K562 (cell line): ENCODE measurements around the gene TLL1. TPM values are rescaled to one million over a fixed set of nuclear protein-coding genes. Genes with fewer than 3 reads are reported as not detected.

ENCODE experiments used
- DACH1 ChIP-seq: fragments of 450-650 bp; IDR thresholded peaks from 2 replicates; pipeline ENCODE4 v1.6.1; 2018; ENCODE audit not compliant: partially characterized antibody
- HNRNPLL ChIP-seq: fragments of 200-400 bp; formaldehyde crosslinking; IDR thresholded peaks from 2 replicates; pipeline ENCODE4 v1.6.1; 2017; ENCODE audit warnings: low read length, low read depth, mild to moderate bottlenecking; ENCODE audit not compliant: poor library complexity, severe bottlenecking
- LARP7 ChIP-seq: fragments of 450-650 bp; IDR thresholded peaks from 2 replicates; pipeline ENCODE4 v1.6.1; 2016
- MAFF ChIP-seq: IDR thresholded peaks from 2 replicates; pipeline ENCODE4 v1.6.1; 2012; ENCODE audit warnings: low read length, improper control_type of control experiment
- SMAD1 ChIP-seq: fragments of 150-350 bp; IDR thresholded peaks from 2 replicates; pipeline ENCODE4 v1.6.1; 2014; ENCODE audit warnings: low read length, low read depth; ENCODE audit not compliant: partially characterized antibody
- SMARCA5 ChIP-seq: fragments of 450-650 bp; IDR thresholded peaks from 2 replicates; pipeline ENCODE4 v1.6.1; 2016
- SMARCB1 ChIP-seq: IDR thresholded peaks from 2 replicates; pipeline ENCODE4 v1.6.1; 2011; ENCODE audit warnings: improper control_type of control experiment, low read depth; ENCODE audit not compliant: insufficient read length
- SRSF3 ChIP-seq: fragments of 200-400 bp; formaldehyde crosslinking; IDR thresholded peaks from 2 replicates; pipeline ENCODE4 v1.6.1; 2016; ENCODE audit warnings: mild to moderate bottlenecking, low read length, moderate library complexity; ENCODE audit not compliant: insufficient read depth
- TAF7 ChIP-seq: fragments of 450-650 bp; IDR thresholded peaks from 2 replicates; pipeline ENCODE4 v1.6.1; 2016; ENCODE audit warnings: missing genetic modification characterization, missing compliant biosample characterization
- polyA plus RNA-seq, 8 experiments: library from polyadenylated mRNA; depleted of rRNA in 4 of 8; stranded (reverse) in 5 of 8; unstranded in 3 of 8; fragments of >200 nt; fragmentation: Nextera tagmentation in 2 of 8; fragmentation: Illumina TruSeq in 1 of 8; extraction: Ambion mirVana in 2 of 8; extraction: Trizol in 1 of 8; gene quantifications; 2 replicates each; pipeline versions ENCODE4 v1.2.1 to v1.2.3, GENCODE V29; 2011 to 2014; ENCODE audit warnings: inconsistent platforms in 1 of 8, missing spikeins in 1 of 8
- total RNA-seq, 7 experiments: library from RNA; depleted of rRNA in 6 of 7; stranded (reverse); fragments of >200 nt in 6 of 7; fragmentation: Illumina TruSeq in 2 of 7; extraction: Trizol in 2 of 7; gene quantifications; 2 replicates each; pipeline versions ENCODE4 v1.2.1 to v1.2.3, GENCODE V29; 2011 to 2021; ENCODE audit warnings: low replicate concordance in 1 of 7
- TF ChIP-seq, protein P1 (sequence below), 2 experiments: fragments of 450-650 bp; formaldehyde crosslinking in 1 of 2; IDR thresholded peaks; 2 replicates each; pipeline versions ENCODE4 v1.4.0 to v1.6.1; 2014 to 2020; ENCODE audit warnings: mild to moderate bottlenecking in 2 of 2, borderline replicate concordance in 1 of 2, low read depth in 1 of 2
- TF ChIP-seq, protein P2 (sequence below): fragments of 450-650 bp; formaldehyde crosslinking; IDR thresholded peaks from 2 replicates; pipeline ENCODE4 v1.4.0; 2020; ENCODE audit warnings: mild to moderate bottlenecking
- TF ChIP-seq, protein P3 (sequence below): sonication (generic); formaldehyde crosslinking; IDR thresholded peaks from 2 replicates; pipeline ENCODE4 v1.8.0; 2023; ENCODE audit warnings: mild to moderate bottlenecking, missing genetic modification reagents
- TF ChIP-seq, protein P4 (sequence below): fragments of 450-650 bp; conservative IDR thresholded peaks from 2 replicates; pipeline ENCODE4 v1.6.1; 2016; ENCODE audit warnings: missing genetic modification characterization, low read depth, mild to moderate bottlenecking, missing compliant biosample characterization, moderate library complexity

TLL1 gene
- total and polyA plus RNA-seq, 9 of the 15 experiments (the other 6 are each of a cell fraction or from before 2014, with no cell fraction given): not detected

DNA sequence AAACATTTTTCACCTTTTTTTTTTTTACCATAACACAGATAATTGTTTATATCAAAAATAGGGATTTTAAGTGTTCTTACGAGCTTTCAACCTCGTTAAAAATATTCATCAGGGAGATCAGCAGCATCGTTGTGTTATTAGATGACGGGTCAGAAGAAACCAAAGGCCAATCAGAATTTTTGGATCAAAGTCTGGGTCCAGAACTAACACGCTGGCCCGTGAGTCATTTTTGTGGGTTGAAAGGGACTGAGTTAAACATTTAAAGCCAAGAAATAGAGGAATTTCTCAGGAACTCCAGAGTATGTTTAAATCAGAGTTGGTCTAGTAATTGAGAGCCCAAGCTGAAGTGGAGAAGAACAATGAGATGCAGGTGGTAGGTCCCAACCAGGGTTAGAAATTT is 170.8 kb downstream of the TLL1 start (continued):
- TF ChIP-seq, protein P1, sequence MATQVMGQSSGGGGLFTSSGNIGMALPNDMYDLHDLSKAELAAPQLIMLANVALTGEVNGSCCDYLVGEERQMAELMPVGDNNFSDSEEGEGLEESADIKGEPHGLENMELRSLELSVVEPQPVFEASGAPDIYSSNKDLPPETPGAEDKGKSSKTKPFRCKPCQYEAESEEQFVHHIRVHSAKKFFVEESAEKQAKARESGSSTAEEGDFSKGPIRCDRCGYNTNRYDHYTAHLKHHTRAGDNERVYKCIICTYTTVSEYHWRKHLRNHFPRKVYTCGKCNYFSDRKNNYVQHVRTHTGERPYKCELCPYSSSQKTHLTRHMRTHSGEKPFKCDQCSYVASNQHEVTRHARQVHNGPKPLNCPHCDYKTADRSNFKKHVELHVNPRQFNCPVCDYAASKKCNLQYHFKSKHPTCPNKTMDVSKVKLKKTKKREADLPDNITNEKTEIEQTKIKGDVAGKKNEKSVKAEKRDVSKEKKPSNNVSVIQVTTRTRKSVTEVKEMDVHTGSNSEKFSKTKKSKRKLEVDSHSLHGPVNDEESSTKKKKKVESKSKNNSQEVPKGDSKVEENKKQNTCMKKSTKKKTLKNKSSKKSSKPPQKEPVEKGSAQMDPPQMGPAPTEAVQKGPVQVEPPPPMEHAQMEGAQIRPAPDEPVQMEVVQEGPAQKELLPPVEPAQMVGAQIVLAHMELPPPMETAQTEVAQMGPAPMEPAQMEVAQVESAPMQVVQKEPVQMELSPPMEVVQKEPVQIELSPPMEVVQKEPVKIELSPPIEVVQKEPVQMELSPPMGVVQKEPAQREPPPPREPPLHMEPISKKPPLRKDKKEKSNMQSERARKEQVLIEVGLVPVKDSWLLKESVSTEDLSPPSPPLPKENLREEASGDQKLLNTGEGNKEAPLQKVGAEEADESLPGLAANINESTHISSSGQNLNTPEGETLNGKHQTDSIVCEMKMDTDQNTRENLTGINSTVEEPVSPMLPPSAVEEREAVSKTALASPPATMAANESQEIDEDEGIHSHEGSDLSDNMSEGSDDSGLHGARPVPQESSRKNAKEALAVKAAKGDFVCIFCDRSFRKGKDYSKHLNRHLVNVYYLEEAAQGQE (IDR thresholded peaks at IDR 0.05; ENCODE audit: borderline replicate concordance): no peak
- TF ChIP-seq, protein P1 (CRISPR knock-in tag; IDR thresholded peaks at IDR 0.05; ENCODE audit: low read depth): no peak
- TF ChIP-seq SRSF3 (no peak), TAF7 (tag) (no peak), LARP7 (no peak), MAFF (no peak), DACH1 (no peak), HNRNPLL (no peak), SMAD1 (no peak), SMARCB1 (no peak), SMARCA5 (no peak)
- TF ChIP-seq, protein P2, sequence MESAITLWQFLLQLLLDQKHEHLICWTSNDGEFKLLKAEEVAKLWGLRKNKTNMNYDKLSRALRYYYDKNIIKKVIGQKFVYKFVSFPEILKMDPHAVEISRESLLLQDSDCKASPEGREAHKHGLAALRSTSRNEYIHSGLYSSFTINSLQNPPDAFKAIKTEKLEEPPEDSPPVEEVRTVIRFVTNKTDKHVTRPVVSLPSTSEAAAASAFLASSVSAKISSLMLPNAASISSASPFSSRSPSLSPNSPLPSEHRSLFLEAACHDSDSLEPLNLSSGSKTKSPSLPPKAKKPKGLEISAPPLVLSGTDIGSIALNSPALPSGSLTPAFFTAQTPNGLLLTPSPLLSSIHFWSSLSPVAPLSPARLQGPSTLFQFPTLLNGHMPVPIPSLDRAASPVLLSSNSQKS (CRISPR knock-in tag): no peak
- TF ChIP-seq, protein P3, sequence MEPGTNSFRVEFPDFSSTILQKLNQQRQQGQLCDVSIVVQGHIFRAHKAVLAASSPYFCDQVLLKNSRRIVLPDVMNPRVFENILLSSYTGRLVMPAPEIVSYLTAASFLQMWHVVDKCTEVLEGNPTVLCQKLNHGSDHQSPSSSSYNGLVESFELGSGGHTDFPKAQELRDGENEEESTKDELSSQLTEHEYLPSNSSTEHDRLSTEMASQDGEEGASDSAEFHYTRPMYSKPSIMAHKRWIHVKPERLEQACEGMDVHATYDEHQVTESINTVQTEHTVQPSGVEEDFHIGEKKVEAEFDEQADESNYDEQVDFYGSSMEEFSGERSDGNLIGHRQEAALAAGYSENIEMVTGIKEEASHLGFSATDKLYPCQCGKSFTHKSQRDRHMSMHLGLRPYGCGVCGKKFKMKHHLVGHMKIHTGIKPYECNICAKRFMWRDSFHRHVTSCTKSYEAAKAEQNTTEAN: no peak
- TF ChIP-seq, protein P4, sequence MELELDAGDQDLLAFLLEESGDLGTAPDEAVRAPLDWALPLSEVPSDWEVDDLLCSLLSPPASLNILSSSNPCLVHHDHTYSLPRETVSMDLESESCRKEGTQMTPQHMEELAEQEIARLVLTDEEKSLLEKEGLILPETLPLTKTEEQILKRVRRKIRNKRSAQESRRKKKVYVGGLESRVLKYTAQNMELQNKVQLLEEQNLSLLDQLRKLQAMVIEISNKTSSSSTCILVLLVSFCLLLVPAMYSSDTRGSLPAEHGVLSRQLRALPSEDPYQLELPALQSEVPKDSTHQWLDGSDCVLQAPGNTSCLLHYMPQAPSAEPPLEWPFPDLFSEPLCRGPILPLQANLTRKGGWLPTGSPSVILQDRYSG (tag): no peak
